Prostate gland (tissue), 2 donors: ENCODE measurements around the gene VRK1. TPM values are rescaled to one million over a fixed set of nuclear protein-coding genes. Genes with fewer than 3 reads are reported as not detected.

Experiments used
- DNase-seq: peaks from one replicate; pipeline ENCODE4 v3.0.0-alpha.2; 2019; ENCODE audit warnings: low spot score
- H3K27ac ChIP-seq, 2 donors: fragments of 200-600 bp; sonication (generic); 2 replicates each; pipeline ENCODE4 v1.5.1; 2017 to 2019
- H3K27me3 ChIP-seq: fragments of 200-600 bp; sonication (generic); replicated peaks from 2 replicates; pipeline ENCODE4 v1.5.1; 2019; ENCODE audit not compliant: insufficient read depth
- H3K36me3 ChIP-seq, 2 donors: fragments of 200-600 bp; sonication (generic); 1 replicate in 1 of 2; 2 replicates in 1 of 2; pipeline versions ENCODE4 v1.5.1 to v1.8.1; 2017 to 2019
- H3K4me1 ChIP-seq: fragments of 200-600 bp; sonication (generic); replicated peaks from 2 replicates; pipeline ENCODE4 v1.5.1; 2019
- H3K4me3 ChIP-seq, 2 donors: fragments of 200-600 bp; sonication (generic); 2 replicates each; pipeline ENCODE4 v1.5.1; 2017 to 2019
- H3K9me3 ChIP-seq: fragments of 200-600 bp; sonication (generic); 2 replicates; pipeline ENCODE4 v1.5.1; 2017
- CTCF ChIP-seq, 4 experiments: fragments of 200-600 bp in 2 of 4; fragments of 450-650 bp in 2 of 4; sonication (generic) in 2 of 4; IDR thresholded peaks; 1 replicate in 3 of 4; 2 replicates in 1 of 4; pipeline ENCODE4 v1.5.1; 2016 to 2019; ENCODE audit warnings: antibody characterized with exemption in 4 of 4, mild to moderate bottlenecking in 2 of 4, moderate library complexity in 2 of 4
- POLR2A ChIP-seq: fragments of 450-650 bp; IDR thresholded peaks from one replicate; pipeline ENCODE4 v1.6.1; 2016; ENCODE audit warnings: antibody characterized with exemption, mild to moderate bottlenecking
- POLR2AphosphoS5 ChIP-seq: sonication (generic); formaldehyde crosslinking; IDR thresholded peaks from one replicate; pipeline ENCODE4 v1.6.1; 2017; ENCODE audit warnings: antibody characterized with exemption
- WGBS: methylation state at CpG from one replicate; pipeline ENCODE4 v1.1.5; 2018; 5-methylcytosine and 5-hydroxymethylcytosine counted together
- intact Hi-C: fragments of 100-400 bp; cut with DNase I; formaldehyde crosslinking; loops from one replicate; pipeline ENCODE4 v1.14.2; 2022
- total RNA-seq, 2 donors: library from RNA; depleted of rRNA; stranded (reverse); fragments of >200 nt; gene quantifications; one replicate each; pipeline ENCODE4 v1.1.0, GENCODE V29; 2016

Gene VRK1
- total RNA-seq, 2 donors from 2014 or later: 11.4 to 20.3 TPM

GRCh38 chr14:96925422-96925821 lies 128.2 kb downstream of the VRK1 start:
- no peak for TF ChIP-seq POLR2AphosphoS5
- no peak for TF ChIP-seq POLR2A
- no peak for TF ChIP-seq CTCF (IDR thresholded peaks at IDR 0.05)
- Histone ChIP-seq H3K9me3 (no peaks in the 10 kb centered on the region), H3K4me1 (no peaks in the 10 kb centered on the region), H3K27me3 (no peaks in the 10 kb centered on the region), H3K27ac (no peak overlapping the region), H3K4me3 (no peak overlapping the region), H3K36me3 (no peaks in the 10 kb centered on the region)
- no peak for DNase-seq
- WGBS: 79% methylated on average over 4 of the region's 4 CpGs
- intact Hi-C loops: no loop called here

- no peak overlapping the region for H3K27ac ChIP-seq
Observed at GRCh38 chr14:96926001-96926400, 128.8 kb downstream of the VRK1 start.

DNA sequence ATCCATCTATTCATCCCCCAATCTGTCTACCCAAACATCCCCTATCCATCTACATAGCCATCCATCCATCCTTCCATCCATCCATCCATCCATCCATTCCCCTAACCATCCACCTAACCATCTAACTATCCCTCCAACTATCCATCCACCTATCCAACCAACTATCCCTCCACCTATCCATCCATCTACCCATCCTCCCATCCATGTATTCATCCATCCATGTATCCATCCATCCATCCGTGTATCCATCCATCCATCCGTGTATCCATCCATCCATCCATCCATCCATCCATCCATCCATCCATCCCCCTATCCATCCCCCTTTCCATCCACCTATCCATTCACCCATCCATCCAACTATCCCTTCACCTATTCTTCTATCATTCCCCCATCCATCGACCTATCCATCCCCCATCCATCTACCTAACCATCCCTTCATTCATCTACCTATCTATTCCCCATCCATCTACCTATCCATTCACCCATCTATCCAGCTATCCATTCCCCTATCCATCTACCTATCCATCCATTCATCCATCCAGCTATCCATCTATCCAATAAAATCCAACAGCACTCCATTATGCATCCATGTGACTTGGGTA lies 131.7 kb downstream of the VRK1 start:
- no peak overlapping the region for H3K4me3 ChIP-seq
- DNase-seq: no peak
- no peaks in the 10 kb centered on the region for H3K36me3 ChIP-seq
- no peak for TF ChIP-seq CTCF (IDR thresholded peaks at IDR 0.05)
- TF ChIP-seq POLR2AphosphoS5: no peak
- no peak for TF ChIP-seq POLR2A
- intact Hi-C loops: no loop called here
- H3K9me3 ChIP-seq: no peaks in the 10 kb centered on the region
- no peaks in the 10 kb centered on the region for H3K4me1 ChIP-seq
- 95% methylated on average over 3 of the region's 3 CpGs for WGBS
- no peak overlapping the region for H3K27ac ChIP-seq
- no peaks in the 10 kb centered on the region for H3K27me3 ChIP-seq

More at GRCh38 chr14:96926001-96926400, 128.8 kb downstream of the VRK1 start:
- Histone ChIP-seq H3K4me3 (no peak overlapping the region), H3K27me3 (no peaks in the 10 kb centered on the region), H3K9me3 (no peaks in the 10 kb centered on the region), H3K36me3 (no peaks in the 10 kb centered on the region), H3K4me1 (no peaks in the 10 kb centered on the region)
- TF ChIP-seq CTCF (IDR thresholded peaks at IDR 0.05) (no peak), POLR2AphosphoS5 (no peak)
- intact Hi-C loops: no loop called here
- DNase-seq: no peak
- WGBS: 85% methylated on average over 8 of the region's 8 CpGs

GRCh38 chr14:96929950-96930349 lies 132.8 kb downstream of the VRK1 start:
- DNase-seq: no peak
- Histone ChIP-seq H3K36me3 (no peaks in the 10 kb centered on the region), H3K4me3 (no peak overlapping the region), H3K27ac (no peak overlapping the region), H3K4me1 (no peaks in the 10 kb centered on the region), H3K27me3 (no peaks in the 10 kb centered on the region), H3K9me3 (no peaks in the 10 kb centered on the region)
- TF ChIP-seq CTCF (IDR thresholded peaks at IDR 0.05) (no peak), POLR2A (no peak), POLR2AphosphoS5 (no peak)
- WGBS: 82% methylated on average over 10 of the region's 10 CpGs
- intact Hi-C loops: no loop called here

- intact Hi-C loops: no loop called here
- no peak for DNase-seq
- 90% methylated on average over 3 of the region's 3 CpGs for WGBS
Observed at GRCh38 chr14:96930526-96930925, 133.3 kb downstream of the VRK1 start.

More at GRCh38 chr14:96930526-96930925, 133.3 kb downstream of the VRK1 start:
- no peaks in the 10 kb centered on the region for H3K27me3 ChIP-seq
- no peaks in the 10 kb centered on the region for H3K4me1 ChIP-seq
- no peaks in the 10 kb centered on the region for H3K9me3 ChIP-seq
- no peaks in the 10 kb centered on the region for H3K36me3 ChIP-seq
- no peak for TF ChIP-seq POLR2A
- TF ChIP-seq CTCF (IDR thresholded peaks at IDR 0.05): no peak
- no peak for TF ChIP-seq POLR2AphosphoS5
- H3K27ac ChIP-seq: no peak overlapping the region
- no peak overlapping the region for H3K4me3 ChIP-seq
